ENCODE data around the gene CHIT1.
"Not testable (repeated sequence)": the region's sequence is repeated elsewhere in the genome, so short reads cannot be mapped to it uniquely, and the experiment has no call there.

The CHIT1 gene

DNA sequence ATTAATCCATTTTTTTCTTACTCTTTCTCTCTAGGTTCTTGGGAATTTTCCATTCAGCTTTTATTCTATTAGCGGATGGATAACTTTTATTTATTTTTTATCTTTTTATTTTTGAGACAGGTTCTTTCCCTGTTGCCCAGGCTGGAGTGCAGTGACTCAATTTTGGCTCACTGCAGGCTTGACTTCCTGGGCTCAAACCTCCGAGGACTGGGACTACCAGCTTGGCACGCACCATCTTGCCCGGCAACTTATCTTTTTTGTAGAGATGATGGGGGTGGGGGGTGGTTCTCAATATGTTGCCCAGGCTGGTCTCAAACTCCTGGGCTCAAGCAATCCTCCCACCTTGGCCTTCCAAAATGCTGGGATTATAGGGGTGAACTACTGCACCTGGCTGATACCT, 36.1 kb upstream of the CHIT1 start:
- DNase-seq (ENCODE audit: low spot score), result no peak

DNA sequence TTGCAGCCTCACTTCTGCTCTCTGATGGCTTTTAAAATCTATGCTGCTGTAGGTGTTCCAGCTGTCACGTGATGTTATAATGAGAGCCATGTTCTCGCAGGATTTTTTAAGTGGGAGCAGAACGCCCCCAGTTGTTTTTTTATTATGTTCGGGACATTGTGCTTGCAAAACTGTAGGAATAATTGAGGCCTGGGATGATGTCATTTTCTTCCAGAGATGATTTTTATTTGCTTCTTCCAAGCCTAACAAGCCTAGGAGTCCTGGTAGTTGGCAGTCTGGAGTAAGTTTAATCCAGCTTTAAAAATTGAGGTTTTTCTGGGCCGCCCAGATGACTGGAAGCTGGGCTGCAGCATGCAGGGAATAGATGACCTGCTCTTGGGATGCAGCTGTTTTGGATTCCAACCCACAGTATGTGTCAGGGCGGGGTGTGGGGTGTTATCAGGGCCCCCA, 34.6 kb upstream of the CHIT1 start:
- DNase-seq (ENCODE audit: low spot score), result no peak

GRCh38 chr1:203263496-203263895, 34.0 kb upstream of the CHIT1 start:
- DNase-seq (ENCODE audit: low spot score), result no peak

GRCh38 chr1:203256636-203257035, 27.2 kb upstream of the CHIT1 start:
- DNase-seq (ENCODE audit: low spot score), result not testable (repeated sequence)

DNA sequence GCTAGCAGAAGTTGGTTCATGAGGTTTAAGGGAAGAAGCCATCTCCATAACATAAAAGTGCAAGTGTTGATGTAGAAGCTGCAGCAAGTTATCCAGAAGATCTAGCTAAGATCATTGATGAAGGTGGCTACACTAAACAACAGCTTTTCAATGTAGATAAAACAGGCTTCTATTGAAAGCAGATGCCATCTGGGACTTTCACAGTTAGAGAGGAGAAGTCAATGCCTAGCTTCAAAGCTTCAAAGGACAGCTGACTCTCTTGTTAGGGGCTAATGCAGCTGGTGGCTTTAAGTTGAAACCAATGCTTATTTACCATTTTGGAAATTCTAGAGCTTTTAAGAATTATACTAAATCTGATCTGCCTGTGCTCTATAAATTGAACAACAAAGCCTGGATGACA, 25.3 kb upstream of the CHIT1 start:
- DNase-seq (ENCODE audit: low spot score), result not testable (repeated sequence)

GRCh38 chr1:203252678-203253077, 23.2 kb upstream of the CHIT1 start:
- DNase-seq (ENCODE audit: low spot score), result no peak

DNA sequence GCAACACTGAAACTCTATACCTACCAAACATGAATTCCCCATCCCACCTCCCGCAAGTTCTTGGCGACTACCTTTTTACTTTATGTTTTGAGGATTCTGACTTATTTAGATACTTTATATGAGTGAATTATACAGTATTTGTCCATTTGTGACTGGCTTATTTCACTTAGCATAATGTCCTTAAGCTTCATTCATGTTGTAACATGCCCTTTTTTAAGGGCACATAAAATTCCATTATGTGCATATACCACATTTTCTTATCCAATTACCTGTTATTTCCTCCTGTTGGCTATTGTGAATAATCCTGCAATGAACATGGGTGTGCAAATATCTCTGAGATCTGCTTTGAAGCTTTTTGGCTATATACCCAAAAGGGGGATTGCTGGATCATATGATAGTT, 22.0 kb upstream of the CHIT1 start:
- no peak for DNase-seq (ENCODE audit: low spot score)

DNA sequence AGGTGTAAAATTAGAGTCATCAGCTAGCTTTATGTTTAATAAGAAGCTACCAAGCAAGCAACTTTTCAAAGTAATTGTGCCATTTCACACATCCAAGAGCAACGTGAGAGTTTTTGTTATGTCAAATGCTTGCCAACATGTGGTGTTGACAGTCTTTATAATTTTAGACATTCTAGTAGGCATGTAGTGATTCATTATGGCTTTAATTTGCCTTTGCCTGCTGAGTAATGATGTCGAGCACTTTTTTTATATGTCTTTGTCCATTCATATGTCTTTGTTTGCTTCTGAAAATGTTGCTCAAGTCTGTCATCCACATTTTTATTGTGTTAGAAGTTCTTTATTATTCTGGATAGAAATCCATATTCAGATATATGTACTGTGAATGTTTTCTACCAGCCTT, 21.4 kb upstream of the CHIT1 start:
- no peak for DNase-seq (ENCODE audit: low spot score)

DNA sequence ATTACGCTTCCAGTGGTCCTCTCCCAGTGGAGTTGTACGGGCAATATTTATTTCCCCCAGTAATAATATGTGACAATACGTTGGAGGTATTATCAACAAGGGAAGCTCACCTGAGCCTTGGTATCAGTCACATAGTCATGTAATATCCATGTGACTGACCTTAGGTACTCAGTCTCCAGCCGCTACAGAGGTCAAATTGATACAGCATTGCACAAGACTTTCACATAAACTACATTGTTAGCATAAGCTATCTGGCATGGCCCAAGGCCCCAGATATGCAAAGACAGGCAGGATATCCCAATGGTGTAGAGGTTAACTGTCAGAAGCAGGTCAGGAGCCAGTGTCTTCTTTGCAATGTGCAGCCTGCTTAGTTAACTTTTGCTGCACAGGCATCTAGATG, 15.3 kb upstream of the CHIT1 start:
- no peak for DNase-seq (ENCODE audit: low spot score)

DNA sequence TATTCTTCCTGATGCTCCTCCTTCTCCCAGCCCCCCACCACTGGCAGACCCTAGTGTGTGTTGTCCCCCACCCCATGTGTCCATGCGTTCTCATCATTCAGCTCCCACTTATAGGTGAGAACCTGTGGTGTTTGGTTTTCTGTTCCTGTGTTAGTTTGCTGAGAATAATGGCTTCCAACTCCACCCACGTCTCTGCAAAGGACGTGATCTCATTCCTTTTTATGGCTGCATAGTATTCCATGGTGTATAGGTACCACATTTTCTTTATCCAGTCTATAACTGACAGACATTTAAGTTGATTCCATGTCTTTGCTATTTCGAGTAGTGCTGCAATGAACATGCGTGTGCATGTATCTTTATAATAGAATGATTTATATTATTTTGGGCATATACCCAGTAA, 12.2 kb upstream of the CHIT1 start:
- not testable (repeated sequence) for DNase-seq (ENCODE audit: low spot score)

- no peak for DNase-seq (ENCODE audit: low spot score)
Measured at GRCh38 chr1:203239526-203240305, 10.2 kb upstream of the CHIT1 start.

GRCh38 chr1:203239081-203239480, 9.6 kb upstream of the CHIT1 start:
- no peak for DNase-seq (ENCODE audit: low spot score)

GRCh38 chr1:203238535-203238934, 9.1 kb upstream of the CHIT1 start:
- no peak for DNase-seq (ENCODE audit: low spot score)

DNA sequence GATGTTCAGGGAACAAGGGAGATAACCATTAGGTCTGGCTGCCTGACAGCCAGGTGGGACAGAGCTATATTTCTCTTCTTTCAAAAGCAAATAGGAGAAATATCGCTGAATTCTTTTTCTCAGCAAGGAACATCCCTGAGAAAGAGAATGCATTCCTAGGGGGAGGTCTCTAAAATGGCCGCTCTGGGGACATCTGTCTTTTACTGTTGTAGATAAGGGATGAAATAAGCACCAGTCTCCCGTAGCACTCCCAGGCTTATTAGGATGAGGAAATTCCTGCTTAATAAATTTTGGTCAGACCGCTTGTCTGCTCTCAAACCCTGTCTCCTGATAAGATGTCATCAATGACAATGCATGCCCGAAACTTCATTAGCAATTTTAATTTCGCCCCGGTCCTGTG, 5.4 kb upstream of the CHIT1 start:
- DNase-seq (ENCODE audit: low spot score), result not testable (repeated sequence)

GRCh38 chr1:203228670-203229069, 803 bp downstream of the CHIT1 start:
- DNase-seq (ENCODE audit: low spot score), result no peak

- no peak for DNase-seq (ENCODE audit: low spot score)
Measured at GRCh38 chr1:203227371-203228083, 1.9 kb downstream of the CHIT1 start.

- no peak for DNase-seq (ENCODE audit: low spot score)
Measured at GRCh38 chr1:203225071-203225470, 4.4 kb downstream of the CHIT1 start.

- no peak for DNase-seq (ENCODE audit: low spot score)
Measured at GRCh38 chr1:203223012-203223775, 6.3 kb downstream of the CHIT1 start.

- DNase-seq (ENCODE audit: low spot score), result no peak
Measured at GRCh38 chr1:203219934-203220333, 9.5 kb downstream of the CHIT1 start.

DNA sequence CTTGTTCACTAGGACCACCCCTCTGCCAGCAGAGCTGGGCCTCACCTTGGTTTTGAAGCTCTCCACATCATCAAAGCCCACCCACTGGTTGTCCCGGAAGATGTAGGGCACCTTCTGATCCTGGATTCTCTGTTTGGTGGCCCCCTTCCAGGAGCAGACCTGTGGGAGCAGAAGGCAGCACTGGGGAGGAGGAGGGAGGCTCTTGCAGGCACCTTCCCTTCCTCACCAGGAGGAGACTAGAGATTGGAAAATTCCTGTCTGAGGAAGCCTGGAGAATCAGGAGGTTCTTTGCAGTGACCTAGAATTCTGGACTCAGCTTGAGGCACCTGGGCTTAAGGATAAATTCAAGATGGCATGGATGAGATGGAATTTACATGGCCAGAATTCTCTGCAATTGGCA, 10.3 kb downstream of the CHIT1 start:
- DNase-seq (ENCODE audit: low spot score), result no peak

DNA sequence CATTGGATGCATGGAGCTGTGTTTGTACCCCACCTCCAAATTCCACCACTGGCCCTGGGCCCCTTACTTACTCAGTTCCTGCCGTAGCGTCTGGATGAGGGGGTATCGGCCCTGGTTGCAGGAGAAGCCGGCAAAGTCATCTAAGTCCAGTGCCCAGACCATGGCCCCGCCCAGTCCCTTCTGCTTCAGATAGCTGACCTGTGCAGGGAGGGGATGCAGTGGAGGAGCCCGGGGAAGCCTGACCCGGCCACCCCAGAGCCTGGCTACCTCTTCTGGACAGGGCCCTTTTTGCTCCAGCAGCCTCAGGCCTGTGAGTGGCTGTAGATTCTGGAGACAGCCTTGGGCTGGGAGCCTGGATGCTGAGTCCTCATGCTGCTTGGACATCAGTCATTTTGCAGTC, 11.8 kb downstream of the CHIT1 start:
- DNase-seq (ENCODE audit: low spot score), result no peak

DNA sequence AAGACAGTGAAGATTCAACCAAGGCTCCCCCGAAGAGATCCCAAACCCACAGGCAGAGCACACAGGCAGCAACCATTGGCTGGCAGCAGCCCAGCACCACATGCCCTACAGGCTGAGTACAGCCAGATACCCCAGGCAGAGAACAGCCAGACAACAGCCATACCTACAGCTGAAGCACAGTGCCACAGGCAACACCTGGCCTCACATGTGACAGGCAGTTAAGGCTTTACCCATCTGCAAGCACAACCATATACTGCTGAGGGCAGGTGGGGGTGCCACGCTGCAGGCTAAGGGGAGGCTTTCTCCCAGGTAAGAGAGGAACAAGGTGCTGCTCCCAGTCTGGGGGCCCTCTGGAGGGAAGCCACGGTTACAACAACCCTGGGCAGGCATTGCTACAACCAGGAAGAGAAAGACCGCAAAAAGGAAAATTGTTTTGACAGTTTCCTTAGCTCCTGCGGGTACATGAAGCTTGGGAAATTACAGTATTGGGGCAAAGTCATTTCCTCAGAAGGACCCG, 12.3 kb downstream of the CHIT1 start:
- no peak for DNase-seq (ENCODE audit: low spot score)
